HG02943 (cell line): ENCODE measurements around the gene CHSY3.

ENCODE experiments used
- ATAC-seq: cut with Tn5 transposase; IDR thresholded peaks from one replicate; pipeline ENCODE4 v1.9.1; 2021; ENCODE audit warnings: mild to moderate bottlenecking, low read depth, moderate library complexity; ENCODE audit not compliant: unreplicated experiment

The CHSY3 gene

DNA sequence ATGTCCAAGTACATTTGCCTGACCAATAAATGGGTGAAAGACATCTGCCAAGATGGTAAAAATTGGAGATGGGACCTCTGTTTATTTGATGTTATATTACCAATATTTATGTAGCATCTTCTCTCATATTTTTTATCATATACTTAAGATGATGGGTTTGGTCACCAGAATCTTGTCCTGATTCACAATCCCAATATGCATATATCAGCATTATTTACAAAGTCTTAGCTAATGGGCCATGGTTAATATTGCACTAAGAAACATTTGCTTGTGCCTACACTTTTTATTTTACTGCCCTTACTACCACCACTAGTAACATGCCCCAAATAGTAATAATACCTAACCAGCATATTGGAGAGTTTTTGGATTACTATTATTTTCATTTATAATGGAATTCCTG, 116.7 kb downstream of the CHSY3 start:
- ATAC-seq: no peak

DNA sequence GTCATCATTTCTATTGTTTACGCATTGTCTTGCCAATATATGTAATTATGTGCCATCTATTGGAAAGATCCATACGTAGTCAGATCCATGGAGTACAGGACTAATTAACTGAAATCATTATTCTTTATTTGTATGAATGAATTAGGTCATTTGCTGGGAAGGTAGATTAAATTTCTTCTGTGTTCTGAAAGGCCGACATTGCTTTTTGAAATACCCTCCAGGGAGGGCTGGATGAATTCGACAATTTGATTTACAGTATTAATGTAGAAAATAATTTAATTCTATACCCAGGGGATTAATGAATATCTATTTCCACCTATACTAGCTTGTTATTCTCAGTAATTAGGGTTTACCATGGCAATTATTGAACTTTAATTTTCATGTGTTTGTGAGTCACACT, 117.6 kb downstream of the CHSY3 start:
- no peak for ATAC-seq

DNA sequence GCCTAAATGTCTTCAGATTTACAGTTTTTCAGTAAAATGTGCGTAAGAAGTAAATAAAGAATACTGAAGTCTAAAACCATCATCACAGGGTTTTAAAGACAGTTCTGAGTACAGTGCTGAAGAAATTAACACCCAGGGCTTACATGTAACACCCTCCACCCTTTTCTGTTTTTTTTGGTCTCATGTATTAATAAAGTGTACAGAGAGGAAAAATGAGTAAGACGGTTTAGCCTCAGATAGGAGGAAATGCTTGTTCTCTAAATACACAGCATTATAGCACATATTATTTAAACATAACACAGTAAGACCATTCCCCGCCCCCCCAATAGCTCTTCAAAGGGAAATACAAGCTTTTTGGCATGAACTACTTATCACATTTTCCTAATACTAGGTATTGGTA, 119.3 kb downstream of the CHSY3 start:
- no peak for ATAC-seq

DNA sequence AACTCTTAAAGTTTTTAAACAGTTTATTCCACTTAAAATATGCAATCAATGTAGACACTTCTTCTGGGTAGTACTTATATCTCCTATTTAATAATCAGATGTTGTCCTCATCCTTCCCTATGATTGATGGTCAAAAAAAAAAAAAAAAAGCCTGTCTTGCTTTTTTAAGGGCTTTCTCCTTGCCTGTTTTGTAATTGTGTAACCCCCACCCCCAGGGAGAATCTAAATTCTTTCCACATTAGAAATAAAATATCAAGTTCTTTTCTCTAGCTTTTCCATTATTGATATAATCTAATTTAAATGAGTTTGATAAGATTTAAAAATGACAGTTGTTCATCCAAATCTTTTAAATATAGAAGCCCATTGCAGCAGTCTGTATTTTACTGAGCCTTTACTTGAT, 119.7 kb downstream of the CHSY3 start:
- ATAC-seq: no peak

DNA sequence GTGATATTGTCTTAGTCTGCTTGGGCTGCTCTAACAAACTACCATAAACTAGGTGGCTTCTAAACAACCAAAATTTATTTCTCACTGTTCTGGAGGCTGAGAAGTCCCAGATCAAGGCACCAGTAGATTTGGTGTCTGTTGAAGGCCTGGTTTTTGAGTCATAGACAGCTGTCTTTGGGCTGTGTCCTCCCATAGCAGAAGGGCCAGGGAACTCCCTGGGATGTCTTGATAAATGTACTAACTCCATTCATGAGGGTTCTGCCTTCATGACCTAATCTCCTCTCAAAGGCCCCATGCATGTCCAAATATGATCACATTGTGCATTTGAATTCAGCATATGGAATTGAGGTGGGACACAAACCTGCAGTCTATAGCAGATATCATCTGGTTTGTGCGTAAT, 121.2 kb downstream of the CHSY3 start:
- no peak for ATAC-seq

DNA sequence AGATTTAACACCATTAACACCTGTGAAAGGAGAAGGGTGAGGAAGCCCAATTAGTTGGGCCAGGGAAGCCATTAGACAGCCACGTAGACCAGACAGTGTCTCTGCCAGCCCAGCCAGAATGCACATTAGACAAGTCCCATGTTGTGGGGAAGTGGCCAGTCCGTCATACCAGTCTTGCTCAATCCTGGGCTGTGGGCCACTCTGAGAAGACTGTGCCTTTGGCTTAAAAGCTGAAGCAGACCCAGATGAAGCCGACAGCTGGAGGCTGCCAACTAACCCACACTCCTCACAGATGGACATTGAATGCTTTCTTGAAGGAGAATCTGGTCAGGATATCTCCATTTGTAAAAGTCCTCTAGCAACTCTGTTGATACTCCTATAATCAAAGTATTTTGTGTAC, 128.5 kb downstream of the CHSY3 start:
- ATAC-seq: no peak

DNA sequence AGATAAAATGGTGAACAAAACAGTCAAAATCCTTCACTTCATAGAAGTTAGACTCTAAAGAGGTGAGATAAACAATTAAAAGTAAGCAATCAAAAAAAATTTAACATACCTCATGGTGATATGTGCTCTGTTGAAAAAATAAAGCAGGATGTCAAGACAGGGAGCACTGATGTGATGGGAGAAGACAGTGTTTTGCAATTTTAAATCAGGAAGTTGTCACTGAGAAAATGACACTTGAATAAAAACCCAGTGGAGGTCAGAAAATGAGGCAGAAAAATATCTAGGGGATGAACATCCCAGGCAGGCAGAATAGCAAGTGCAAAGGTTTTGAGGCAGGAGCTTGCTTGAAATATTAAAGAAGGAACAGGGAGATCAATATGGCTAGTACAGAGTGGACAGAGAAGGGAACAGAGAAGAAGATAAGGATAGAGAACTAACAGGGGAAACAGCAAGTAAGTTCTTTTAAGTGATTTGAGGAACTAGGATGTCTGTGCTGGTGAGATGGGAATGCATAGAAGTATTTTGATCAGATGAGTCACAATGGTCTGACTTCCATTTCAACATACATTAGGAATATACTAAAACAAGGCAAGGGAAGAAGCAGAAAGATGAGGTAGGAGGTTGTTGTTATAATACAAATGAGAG, 130.4 kb downstream of the CHSY3 start:
- no peak for ATAC-seq

DNA sequence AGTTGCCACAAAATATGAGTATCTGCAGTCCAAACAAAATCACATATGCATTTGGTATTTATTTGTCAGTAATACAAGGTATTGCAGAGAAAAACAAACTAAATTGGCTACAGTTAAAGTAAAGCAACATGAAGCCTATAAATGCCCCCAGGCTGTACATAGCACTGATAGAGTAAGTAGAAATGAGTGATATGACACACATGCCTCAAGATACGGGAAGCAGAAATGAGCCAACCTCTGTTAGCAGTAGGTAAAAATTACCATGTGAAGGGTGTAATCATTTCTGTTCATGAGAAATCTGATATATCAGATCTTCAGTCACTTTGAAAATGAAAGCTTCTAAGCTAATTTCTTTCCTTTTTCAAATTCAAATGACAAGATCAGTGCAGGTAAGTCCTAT, 131.1 kb downstream of the CHSY3 start:
- no peak for ATAC-seq

DNA sequence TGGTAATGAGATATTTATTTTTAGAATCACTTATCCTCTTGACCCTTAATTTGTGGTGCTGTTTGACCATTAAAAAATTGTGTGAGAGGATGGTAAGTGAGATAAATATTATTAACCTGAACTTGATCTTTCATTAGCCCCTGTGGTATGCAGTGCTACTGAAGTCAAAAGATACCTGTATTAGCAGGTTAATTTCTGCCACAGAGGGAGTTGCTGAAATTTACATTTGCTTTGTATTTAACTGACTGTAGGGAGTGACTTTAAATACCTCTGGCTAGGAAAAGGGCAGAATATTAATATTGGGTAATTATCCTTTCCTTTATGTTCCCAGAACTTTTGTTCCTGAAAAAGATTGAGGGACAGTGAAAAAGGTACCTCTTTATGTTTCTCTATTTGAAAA, 133.6 kb downstream of the CHSY3 start:
- ATAC-seq: no peak

DNA sequence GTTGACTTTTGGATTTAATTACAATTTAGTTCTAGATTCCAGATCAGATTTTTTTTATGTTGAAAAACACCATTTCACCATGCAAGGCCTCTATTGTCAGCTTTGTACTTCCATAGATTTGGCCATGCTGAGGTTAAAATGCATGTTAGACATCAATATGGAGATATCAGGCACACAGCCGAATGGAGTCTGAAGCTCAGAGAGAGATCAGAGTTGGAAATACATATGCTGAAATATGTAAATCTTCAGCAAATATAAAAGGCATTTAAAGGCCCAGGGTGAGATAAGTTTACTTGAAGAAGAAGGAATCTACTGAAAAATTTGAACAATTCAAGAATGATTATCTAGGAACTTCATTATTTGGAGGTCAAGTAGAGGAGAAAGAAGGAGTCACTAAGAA, 139.6 kb downstream of the CHSY3 start:
- ATAC-seq: no peak

DNA sequence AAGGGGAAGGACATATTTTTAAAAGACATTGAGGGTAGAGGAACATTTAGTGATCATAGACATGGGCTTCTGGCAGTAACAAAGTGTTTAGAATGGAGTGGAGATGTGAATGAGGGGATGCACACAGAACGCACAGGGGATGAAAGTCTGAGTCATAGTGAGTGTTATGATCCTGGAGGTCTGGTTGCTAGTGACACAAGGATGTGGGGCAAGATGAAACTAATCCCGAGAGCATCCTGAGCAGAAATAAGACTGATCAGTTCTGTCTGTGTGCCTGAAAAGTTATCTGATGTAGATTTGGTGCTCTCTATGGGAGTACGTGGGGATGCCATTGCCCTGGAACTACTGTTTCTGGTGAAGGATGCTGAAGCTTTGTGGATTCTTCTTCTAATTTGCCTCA, 141.1 kb downstream of the CHSY3 start:
- no peak for ATAC-seq

DNA sequence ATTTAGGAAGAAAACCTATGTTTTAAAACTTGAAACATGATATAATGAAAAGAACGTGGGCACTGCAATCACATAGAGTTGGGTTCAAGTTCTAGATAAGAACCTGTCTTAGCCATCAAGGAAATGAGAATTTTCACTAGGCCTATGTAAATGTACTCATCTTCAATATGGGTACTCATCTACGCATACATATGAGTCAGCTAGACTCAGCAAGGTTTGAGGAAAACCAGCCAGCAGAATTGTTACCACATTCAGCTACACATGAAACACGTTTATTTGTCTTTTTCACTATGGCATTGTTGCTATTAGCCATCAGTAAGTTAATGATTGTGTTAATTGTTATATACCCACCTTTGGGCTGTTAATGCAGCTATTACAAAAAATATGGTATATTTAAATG, 146.3 kb downstream of the CHSY3 start:
- ATAC-seq: no peak

DNA sequence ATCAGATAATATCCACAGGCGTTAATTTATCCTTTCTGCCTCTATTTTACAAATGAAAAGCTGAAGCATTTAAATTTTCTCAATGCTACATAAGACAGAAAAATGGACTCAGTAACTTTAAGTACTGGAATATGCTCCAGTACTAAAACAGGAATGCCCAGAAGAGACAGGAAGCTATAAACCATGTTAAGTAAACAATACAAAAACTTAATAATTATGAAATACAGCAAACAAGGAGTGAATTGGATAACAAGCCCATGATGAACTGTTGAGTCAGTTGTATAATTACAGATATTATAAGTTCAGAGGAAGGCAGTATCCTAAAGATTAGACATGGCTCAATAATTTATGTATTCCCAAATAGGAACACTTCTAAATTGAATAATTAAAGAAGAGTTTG, 148.5 kb downstream of the CHSY3 start:
- ATAC-seq: no peak

DNA sequence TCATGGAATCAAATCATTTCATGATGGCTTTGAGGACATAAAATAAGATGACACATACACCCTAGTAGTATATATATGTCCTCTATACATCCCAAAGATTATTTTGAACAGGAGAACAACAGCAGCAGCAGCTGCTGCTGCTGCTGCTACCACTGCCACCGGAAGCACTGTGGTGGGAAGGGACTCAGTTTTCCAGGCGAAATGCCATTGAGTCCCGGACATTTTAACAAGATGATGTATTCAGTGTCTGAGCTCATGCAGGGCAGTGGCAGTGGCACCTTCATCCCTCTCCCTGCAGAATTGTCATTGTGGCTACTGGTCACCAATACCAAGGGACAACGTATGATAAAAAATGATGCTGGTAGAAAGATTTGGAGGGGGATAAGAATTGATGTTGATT, 151.3 kb downstream of the CHSY3 start:
- ATAC-seq: no peak

DNA sequence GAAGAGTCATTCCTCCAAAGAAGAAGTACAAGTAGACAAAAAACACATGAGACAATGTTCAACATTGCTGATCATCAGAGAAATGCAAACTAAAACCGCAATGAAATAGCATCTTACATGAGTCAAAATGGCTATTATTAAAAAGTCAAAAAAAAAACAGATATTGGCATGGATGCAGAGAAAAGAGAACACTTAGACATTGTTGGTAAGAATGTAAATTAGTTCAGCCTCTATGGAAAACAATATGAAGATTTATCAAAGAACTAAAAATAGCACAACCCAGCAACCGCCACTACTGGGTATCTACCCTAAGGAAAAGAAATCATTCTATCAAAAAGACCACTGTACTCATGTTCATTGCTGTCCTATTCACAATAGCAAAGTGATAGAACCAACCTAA, 157.5 kb downstream of the CHSY3 start:
- no peak for ATAC-seq

DNA sequence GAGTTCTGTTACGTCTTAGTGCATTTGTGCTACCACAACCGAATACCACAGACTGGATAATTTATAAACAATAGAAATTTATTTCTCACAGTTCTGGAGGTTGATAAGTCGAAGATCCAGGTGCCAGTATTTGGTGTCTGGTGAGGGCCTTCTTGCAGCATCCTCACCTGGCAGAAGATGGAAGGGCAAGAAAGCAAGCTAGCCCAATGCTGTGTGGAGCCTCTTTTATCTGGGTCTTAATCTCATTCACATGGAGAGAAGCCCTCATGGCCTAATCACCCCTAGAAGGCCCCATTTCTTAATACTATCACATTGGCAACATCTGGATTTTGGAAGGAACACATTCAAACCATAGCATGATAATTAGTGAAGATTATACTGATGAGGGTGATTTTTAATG, 159.3 kb downstream of the CHSY3 start:
- no peak for ATAC-seq

DNA sequence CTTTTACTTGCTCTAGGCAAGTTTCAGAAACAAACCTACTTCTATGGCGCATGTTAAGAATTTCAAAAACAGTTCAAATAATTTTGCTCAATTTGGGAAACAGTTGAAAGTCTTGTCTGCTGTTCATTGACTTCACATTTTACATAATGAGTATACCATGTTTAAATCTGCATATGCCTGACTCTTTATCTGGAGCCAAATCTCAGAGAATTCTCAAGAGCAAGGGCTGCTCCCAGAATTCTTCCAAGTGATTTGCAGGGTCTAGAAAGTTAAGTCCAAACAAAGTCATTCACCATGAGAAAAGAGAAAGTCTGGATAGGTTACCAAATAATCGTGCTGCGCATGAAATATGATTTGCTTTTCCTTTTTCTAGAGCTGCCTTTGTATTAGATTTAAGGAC, 160.2 kb downstream of the CHSY3 start:
- ATAC-seq: no peak

DNA sequence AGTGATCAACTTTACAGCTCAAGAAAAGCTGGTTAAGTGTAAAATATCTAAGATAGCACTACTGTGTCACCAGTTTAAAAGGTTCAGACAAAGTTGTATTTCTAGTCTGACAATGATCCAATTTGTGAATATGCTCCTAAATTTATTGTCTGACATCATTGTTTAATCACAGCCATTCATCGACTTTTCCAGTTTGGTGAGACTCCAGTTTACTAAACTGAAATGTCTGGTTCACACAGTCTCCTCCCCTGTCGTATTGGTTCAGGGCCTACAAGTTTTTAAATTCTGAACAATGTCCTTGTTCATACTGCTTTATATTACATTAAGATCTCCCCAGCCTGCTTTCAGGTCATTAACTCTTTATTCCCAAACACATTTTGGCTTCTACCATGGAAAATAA, 161.4 kb downstream of the CHSY3 start:
- no peak for ATAC-seq

DNA sequence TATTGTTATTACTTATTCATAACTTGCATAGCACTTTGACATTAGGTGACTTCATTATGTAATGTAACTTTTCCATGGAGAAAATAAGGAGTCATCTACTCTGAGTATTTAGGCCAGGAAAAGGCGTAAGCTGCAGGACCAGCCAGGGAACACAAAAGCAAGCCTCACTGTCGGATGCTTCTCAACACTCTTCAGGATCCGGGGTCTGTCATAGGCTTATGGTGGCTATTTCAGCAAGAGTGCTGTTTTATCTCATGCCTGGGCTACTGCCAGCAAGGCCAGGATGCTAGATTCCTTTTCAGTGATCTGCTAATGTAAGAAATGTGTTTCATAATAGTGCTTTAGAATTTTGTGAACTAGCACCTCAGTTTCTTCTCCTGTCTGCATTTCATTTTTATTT, 162.4 kb downstream of the CHSY3 start:
- ATAC-seq: no peak

DNA sequence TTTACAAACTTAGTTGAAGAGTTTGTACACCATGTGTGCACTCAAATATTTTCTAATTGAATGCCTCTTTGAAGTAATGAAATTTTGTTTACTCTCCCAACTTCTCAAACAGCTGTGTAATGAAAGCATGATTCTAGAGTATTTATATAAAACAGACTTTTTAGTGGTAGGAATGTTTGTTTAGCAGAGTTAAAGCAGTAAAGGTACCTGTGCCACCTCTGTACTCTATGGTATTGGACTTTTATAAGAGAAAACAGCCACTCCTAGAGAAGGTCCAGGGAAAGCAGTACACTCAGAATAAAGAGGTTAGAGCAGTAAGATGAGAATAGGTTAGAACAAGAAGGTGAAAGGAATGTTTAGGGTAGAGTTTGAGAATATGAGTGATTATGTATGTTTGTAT, 163.1 kb downstream of the CHSY3 start:
- no peak for ATAC-seq

DNA sequence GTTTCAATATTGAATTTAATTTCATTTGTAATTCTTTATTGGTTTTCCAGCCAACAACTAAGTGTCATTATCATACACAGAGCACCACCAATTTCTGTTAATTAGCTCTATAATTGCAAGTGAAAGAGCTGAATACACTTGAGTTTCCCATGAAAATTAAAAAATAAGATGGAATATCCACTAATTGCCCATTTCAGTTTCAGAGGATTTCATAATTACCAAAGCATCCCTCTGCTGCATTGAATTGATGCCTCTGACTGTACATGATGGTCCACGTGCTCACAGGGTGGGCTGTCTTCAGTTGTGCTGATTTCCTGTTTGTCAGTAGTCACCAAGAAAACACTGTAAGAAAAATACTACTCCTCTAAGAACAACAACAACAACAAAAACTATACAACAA, 163.8 kb downstream of the CHSY3 start:
- no peak for ATAC-seq

DNA sequence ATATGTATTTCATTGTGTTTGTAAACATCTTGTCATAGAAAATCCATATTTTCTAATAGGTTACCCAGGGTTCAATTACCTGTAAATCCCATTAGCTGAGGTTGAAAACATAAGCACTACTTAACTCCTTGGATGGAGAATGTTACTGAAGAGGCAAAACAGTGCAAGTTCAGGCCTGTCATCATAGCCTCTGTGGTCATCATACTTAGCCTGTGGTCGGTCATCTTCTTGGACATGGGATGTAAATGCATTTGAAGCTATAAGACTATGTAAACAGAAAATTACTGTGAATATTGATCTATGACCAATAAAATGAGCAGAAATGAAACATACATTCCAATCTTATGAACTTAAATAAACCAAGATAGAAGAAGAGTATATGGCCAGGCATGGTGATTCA, 164.7 kb downstream of the CHSY3 start:
- no peak for ATAC-seq

DNA sequence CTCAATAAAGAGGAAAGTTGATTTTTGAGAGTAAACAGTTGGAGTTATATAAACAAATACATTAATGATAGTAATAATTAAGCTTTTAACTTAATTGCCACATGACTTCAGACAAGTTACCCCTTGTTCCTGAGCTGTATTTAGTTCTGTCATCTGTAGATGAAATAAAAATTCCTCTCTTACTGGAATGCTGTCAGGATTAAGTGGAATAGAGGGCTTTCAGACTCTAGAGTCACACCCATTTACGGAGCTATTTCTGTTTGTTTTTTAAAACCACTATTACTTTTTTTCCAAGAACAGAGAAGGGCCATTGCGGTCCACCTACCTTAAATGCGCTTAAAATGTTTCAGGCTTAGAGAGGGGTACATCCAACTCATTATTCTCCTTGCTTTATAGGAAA, 170.6 kb downstream of the CHSY3 start:
- no peak for ATAC-seq
